GM21619 (cell line): ENCODE results near the gene ZNF497.
A peak's percentile ranks its signal among the peaks of the same experiment; 100 is the strongest.
"Not testable (repeated sequence)": the region's sequence is repeated elsewhere in the genome, so short reads cannot be mapped to it uniquely, and the experiment has no call there.

Source experiments
- ATAC-seq: cut with Tn5 transposase; IDR thresholded peaks from one replicate; pipeline ENCODE4 v1.9.1; 2021; ENCODE audit not compliant: unreplicated experiment

The ZNF497 gene

DNA sequence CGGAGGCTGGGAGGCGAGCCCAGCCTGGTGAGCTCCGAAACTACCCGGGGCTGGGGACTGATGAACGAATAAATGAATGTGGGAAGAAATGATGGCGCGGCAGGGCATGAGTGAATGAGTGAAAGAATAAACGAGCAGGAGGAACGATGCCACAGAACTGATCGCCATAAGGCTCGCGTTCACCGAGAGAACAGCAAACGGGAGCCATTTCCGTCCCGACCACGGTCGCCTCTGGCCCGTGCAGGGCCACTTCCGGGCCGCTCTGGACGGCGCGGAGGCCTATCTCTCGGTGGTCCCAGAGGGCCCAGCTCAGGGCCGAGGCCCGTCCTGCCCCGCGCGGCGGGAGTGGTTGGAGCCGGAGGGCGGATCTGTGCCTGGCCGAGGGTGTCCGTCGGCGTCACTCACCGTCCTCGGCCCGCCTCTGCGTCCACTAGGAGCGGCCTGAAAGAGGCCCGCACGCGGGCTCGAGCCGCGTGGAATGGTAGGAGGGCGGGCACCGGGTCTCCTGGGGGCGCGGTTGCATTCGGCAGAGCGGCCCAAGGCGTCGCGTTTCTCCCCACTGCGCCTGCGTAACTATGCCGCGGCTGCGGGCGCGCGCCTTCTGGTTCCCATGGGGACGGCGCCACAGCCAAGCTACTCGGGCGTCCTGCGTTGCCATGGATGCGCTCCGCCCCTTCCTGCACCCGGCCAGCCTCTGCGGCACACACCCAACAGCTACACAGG lies at the start of gene ZNF497:
Gene ZNF497, minus strand, starts transcription at position 480 of the 723 bp plus-strand sequence. CDS start 5,116 bp downstream, outside the sequence.
- peak; percentile 83 for ATAC-seq

DNA sequence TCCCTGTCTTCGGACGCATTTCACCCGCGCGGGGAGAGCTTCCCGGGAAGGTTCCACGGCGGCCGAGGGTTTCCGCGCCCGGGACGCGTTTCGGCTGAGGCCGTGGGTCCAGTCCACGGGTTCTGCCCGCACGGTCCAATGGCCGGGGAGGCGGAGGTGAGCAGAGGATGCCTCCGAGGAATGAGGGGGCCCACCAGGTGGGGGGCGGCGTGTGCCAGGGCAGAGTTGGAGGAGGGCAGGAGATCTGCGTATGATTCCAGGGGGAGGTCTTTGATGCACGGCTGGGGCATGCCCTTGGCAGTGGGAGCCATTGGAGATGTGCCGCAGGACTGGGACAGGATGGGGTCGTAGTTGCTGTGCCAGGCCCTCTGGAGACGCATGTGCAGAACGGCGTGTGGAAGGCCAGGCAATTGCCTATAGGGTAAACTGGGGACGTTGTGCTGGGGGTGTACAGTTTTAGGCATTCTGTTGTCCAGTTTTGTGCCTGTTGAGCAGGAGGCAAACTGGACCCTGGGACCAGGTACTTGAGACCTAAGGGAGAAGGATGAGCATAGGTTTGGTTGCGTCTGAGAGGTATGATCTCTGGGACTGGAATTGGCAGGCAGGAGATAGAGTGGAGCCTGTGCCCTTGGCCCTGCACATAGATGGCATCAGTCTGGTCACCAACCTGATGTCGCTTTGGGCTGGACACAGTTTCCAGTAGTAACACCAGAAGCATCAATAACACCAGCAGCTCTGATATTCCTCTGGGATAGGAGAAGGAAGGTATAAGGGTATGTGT lies 46.6 kb upstream of the ZNF497 start:
- no peak for ATAC-seq

DNA sequence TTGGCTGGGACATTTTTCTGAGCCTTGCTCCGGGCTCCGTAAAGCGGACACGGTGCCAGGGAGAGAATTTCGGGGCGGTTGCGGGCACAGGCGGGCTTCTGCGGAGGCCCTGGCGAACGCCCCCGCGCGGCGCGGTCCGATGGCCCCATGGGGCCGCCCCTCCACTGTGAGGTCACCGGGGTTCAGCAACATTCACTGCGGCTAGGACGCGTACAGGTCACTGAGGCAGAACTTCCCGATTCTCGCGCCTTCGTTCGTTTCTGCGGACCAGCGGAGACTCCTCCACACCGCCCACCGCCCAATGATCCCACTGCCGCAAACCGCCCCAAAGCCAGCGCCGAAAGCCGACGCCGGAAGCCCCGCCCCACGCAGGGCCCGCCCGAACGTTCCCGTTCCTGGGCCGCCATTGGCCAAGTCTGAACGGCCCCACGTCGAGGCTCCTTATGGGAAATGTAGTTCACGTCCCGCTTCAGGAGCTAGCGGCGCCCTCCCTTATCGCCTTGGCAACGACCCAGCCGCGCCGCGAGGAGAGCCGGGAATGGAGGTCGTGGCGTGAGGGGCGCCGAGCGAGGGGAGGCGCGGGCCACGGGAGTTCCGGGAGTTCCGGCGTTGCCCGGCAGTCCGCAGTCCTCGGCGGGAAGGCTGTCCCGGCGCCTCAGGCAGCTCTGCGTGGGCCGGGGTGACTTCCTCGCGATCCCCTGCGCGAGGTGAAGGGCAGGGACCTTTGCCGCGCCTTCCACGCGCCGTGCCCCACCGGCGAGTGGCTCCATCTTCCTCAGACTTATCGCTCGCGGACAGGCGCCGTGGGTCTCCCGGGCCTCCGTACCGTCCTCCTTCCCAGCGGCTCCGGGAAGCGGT lies 45.8 kb upstream of the ZNF497 start, which contains the start of gene ZNF584:
Gene ZNF584, plus strand, starts transcription at position 498 of the 858 bp plus-strand sequence. CDS start 499 bp downstream, outside the sequence.
- ATAC-seq = peak; percentile 96

DNA sequence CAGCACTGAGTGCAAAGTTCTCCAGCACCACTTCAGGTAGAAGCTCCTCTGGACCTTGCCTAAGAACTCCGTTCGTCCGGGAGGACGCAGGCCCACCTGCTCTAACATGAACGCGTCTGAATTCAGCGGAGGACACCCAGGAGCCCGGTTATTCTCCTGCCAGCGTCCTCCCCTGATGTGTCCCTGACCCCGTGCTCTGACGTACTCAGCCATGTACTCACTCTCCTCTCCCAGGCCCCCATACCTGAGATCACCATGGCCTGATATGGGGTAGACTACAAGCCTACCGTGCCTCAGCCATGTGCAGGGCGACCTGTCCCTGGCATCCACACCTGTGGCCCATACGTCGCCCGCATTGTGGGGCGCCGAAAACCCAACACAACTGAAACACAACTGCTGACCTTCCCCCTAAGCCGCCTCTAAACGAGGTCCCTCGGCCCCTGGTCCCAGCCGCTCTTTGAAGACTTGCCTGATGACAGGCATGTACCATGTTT lies 45.2 kb upstream of the ZNF497 start:
- no peak for ATAC-seq

DNA sequence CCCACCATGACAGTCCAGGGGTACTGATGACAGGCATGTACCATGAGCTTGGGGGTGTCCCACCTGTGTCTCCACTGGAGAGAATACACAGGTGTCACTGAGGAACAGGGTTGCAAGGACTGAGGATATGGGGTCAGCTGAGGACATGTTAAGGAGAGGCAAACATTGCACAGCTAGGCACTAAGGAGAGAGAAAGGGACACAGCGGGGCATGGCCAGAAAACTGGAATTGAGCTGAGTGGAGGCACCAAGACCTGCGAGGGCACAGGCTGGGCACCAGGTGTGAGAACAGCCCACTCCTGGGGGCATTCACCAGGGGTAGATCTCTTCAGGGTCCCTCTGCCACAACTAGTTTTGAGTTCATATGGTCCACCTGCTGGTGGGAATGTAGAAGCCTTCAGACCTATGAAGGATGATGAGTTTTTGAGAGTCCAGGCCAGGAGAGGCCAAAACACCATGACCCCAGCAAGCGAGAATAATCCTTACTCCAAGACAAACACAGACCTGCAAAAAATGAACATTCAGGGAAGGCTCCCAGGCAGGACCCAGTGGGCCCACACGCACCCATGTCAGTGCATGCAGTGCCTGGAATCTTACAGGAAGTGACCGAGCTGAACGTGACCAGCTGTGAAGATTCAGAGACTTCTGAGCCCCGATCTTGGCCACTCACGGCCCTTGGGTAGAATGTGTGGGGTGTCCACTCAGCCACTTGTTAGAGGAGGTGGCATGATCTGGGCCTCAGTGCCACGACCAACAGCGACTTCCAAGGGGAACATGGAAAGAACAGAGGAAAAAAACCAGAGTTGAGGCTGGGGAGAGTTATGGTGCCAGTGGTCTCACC lies 44.5 kb upstream of the ZNF497 start:
- no peak for ATAC-seq

DNA sequence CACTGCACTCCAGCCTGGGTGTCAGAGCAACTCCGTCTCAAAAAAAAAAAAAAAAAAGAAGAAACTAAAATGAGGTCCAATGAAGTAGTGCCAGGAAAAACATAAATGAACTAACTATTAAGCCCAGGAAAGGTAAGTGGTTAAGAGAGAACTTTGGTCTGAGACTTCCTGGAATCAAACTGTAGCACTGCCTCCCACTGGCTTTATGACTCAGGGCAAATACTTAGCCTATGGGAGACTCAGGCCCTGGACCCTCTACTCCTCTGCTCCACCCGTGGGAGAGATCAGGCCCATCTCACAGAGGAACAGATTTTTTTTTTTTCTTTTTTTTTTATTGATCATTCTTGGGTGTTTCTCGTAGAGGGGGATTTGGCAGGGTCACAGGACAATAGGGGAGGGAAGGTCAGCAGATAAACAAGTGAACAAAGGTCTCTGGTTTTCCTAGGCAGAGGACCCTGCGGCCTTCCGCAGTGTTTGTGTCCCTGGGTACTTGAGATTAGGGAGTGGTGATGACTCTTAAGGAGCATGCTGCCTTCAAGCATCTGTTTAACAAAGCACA lies 41.4 kb upstream of the ZNF497 start:
- not testable (repeated sequence) for ATAC-seq

DNA sequence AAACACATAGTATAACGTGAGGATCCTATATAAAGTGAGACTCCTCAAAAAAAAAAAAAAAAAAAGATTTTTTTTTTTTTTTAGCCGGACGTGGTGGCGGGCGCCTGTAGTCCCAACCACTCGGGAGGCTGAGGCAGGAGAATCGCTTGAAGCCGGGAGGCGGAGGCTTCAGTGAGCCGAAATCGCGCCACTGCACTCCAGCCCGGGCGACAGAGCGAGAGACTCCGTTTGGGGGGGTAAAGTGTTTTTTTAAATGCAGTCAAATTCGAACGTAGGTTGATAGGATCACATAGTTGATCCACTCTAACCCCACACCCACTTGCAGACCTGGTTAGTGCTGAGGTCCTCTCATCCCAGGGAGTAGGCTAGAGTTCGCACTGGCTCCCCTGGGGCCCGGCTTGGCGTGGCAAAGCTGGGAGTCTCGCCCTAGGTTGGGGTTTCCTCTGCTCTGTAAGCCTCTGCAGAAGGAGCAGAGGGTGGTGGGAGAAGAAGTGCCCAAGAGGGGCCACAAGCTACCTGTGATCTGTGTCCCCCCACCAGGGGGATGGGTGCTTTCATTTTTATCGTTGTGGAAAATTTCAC lies 39.4 kb upstream of the ZNF497 start:
- no peak for ATAC-seq

DNA sequence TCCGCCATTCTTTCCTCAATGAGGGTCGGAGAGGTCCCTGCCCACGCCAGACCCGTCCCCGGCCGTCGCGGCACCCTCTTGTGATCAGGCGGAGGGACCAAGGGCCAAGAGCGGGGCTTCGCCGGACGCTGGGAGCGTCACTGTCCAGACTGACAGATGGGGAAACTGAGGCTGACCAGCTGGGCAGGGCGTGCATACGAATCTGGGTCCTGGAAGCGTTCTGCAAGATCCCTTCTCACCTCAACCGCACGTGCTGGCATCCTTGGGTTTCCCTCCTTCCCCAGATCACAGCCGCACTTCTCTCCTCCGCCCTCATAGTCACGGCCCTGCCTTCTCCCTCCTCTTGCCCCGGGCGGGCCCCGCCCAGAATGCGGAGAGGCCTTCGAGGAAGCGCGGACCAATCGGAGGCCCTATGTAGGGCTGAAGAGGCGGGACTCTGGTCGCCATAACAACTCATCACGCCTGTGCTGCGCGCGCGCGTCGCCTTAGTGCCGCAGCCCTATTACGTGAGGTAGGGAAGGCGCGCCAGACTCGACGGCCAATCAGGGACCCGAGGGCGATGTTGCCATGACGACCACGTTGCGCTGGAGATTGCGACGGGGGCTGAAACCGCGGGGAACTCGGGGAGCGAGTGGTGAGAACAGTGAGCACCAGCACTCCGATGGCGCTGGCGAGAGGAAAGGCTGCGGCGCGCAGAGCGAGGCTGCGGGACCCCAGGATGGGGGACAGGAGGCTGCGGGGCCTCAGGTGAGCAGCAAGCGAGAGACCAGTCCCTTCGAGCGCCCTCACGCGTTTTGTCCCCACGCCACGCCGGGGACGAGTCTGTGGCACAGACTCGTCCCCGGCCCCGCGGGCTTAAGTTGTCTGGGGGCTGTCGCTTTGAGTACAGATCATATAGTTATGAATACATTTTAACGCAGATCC lies 38.6 kb upstream of the ZNF497 start:
- peak; percentile 94 for ATAC-seq

DNA sequence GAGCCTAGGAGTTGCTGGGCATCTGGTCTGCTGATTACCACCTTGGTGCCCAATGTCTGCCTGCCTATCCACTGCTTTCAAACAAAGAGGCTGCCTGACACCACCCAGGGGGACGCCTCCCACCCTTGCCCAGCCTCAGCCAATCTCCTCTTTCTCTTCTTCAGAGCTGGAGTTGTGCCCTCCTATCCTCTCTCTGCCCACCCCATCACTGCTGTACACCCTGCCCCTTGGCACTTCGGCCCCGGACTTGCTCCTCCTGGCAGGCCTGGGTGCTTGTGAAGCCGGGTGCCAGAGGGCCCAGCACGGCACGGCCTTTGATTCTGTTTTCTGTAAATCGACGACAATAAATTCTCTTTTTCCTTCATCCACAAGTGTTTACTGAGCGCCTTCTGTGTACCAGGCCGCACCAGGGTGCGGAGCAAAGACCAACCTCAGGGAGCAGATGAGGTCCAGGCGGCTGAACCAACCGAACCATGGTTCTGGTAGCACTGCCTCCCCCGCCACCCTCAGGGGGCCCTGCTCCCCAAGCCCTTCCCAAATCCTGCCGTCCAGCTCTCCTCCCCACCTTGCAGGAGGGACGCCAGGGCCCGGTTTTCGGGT lies 37.9 kb upstream of the ZNF497 start:
- ATAC-seq = no peak

DNA sequence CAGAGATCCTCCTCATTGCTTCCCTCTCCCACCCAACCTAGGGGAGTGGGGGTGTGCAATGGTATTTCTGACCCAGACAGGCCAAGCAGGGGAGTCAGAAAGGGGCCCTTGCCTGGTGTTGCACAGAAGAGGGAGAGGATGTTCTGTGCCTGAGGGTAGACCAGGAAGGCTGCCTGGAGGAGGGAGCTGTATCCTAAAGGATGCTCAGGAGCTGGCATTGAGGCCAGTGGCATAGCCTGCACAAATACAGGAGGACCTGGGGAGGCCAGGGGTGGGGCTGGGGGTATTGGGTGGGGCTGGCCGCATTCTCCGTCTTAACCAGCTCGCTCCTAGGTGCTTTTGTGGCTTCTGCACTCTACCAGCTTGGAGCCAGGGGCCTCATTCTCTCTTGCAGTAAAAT lies 37.4 kb upstream of the ZNF497 start:
- ATAC-seq = no peak

DNA sequence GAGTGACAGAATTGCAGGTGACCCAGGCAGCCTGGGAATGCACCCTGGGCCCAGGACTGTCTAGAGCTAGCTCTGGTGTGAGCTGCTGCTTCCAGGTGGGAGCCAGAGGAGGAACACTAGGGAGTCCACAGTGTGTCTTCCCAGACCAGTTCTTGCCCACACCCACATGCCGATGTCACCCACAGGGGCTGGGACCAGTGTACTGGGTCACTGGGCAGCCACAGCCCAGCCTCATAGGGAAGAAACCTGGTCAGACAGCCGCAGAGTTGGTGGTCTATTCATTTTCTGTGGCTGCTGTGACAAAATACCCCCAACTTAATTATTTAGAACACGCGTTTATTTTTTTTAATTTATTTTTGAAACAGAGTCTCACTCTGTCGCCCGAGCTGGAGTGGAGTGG lies 36.0 kb upstream of the ZNF497 start:
- ATAC-seq = no peak

DNA sequence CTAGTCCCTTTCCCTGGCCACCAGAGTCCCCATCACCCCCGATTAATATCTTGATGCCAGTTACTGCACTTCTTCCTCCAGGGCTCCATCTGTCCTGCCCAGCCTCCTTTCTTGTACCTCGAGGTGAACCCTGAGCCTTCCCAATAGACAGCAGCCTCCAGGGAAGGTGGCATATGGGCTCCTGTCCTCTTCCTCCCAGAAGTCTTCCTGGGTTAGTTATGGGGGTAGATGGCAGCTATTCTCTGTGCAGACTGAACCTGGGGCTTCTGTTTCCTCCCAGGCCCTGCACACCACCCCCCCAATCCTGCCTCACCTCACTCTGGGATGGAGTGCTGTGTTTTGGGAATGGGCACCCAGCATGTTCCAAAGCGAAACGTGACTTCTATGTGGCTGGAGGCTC lies 35.5 kb upstream of the ZNF497 start:
- no peak for ATAC-seq

DNA sequence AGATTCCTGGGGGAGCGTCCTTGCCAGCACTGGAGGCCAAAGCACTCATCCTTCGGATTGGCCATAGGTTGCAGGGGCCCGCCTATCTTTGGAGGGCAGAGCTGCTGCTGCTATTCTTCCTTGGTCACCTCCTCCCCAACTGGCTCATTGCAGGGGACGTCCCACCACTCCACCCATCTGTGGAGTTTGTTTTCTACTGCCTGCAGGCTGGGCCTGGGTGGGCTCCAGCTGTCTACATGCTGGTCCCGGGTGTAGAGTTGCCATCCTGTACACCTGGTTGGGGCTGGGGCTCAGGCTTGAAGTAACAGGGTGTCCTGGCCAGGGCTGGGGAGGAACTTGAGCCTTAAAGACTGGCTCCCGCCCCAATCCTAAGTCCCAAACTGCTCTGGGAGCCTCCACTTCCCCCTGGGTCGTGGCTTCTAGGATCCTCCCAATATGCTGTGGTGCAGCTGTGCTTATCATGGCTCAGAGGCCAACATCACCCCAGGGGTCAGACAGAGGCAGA lies 35.0 kb upstream of the ZNF497 start:
- no peak for ATAC-seq

DNA sequence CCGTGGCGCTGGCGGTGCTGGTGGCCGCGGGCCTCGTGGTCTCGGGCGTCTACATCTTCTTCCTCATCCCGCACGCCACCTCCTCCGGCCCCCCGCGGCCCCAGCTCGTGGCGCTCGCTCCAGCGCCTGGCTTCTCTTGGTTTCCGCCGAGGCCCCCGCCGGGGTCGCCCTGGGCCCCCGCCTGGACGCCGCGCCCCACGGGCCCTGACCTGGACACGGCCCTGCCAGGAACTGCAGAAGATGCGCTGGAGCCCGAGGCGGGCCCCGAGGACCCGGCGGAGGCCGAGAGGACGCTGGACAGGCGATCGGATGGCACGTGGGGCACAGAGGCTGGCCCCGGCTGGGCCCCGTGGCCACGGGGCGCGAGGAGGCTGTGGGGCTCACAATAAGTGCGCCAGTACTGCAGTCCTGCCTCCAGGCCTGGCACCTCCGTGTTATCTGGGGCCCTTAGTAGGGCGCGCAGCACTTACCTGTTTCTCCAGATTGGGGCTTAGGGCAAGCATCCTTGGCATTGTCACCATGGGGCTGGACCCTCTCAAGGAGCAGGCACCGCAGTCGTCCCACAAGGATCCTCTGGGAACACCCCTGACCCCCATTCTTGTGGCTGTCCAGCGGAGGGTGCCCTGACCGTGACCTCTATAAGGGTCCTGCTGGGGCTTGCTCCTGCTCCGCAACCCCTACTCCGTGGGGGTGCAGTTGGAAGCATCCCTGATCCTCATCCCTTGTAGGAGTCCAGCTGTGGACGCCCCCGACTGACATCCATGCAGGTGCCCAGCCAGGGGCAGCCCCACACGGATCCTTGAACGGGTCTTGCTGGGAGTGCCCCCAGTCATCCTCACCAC lies 34.4 kb upstream of the ZNF497 start:
- ATAC-seq = no peak

DNA sequence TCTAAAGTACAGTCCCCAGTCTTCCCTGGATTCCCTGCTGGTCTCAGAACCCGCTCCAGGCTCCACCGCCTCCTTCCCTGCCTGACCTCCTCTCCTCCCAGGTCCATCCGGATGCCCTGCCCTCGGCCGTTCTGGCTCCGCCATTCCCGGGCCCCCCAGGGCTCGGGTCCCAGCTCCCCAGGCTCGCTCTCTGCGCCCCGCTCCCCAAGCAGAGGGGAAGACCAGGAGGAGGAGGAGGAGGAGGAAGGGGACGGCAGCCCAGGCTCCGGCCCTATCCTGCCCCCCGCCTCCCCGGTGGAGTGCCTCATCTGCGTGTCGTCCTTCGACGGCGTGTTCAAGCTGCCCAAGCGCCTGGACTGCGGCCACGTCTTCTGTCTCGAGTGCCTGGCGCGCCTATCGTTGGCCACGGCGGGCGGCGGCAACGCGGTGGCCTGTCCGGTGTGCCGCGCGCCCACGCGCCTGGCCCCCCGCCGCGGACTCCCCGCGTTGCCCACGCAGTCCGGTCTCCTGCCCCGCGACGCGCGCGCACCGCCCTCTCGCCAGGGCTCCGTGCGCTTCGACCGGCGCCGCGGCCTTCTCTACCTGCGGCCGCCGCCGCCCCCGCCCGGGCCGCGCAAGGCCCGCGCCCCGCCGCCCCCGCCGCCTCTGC lies 33.6 kb upstream of the ZNF497 start:
- ATAC-seq = no peak

DNA sequence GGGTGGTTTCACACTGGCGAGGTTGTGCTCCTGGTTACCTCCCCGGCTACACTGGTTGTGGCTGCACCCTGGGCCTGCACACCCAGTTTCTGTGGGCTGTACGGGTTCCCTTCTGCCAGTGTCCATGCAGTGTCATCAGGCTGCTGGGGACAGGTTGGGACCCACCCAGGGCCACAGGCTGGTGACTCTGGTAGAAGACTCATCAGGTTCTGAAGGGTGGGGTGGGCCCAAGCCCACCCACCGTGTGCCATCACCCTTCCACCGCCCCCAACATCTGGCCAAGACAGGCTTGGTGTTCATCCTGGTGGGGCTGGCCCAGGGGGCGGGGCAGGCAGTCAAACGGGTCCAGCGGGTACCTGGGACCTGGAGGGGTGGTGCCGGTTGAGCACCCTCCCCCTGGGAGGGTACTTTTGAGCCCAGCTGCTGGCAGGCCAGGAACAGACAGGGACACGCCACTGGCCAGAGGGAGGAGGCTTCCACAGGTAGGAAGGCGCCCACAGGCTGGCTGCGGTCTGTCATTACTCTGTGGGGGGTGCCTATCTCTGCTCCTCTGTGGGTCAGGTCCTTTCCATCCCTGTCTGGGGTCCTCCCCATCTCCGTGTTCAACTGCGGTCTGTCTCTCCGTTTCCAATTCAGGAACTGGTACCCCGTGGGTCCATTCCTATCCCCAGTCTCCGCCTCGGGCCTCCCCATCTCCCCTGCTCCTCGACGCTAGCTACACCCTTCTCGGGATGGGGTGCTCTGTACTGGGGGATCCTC lies 32.8 kb upstream of the ZNF497 start, which contains the start of gene RNF225:
Gene RNF225, plus strand, starts transcription at position 437 of the 759 bp plus-strand sequence. CDS start 434 bp downstream, outside the sequence.
- ATAC-seq = no peak
